HG03097 (cell line): ENCODE data around the gene RRP9.
"Not testable (repeated sequence)": the region's sequence is repeated elsewhere in the genome, so short reads cannot be mapped to it uniquely, and the experiment has no call there.

Experiments used
- ATAC-seq: cut with Tn5 transposase; IDR thresholded peaks from one replicate; pipeline ENCODE4 v1.9.1; 2021; ENCODE audit not compliant: unreplicated experiment, low FRiP score

Gene RRP9

GRCh38 chr3:51940648-51941462 lies 849 bp downstream of the RRP9 start:
- ATAC-seq: no peak

- ATAC-seq: no peak
Measured at GRCh38 chr3:51938780-51939425, 2.8 kb downstream of the RRP9 start.

DNA sequence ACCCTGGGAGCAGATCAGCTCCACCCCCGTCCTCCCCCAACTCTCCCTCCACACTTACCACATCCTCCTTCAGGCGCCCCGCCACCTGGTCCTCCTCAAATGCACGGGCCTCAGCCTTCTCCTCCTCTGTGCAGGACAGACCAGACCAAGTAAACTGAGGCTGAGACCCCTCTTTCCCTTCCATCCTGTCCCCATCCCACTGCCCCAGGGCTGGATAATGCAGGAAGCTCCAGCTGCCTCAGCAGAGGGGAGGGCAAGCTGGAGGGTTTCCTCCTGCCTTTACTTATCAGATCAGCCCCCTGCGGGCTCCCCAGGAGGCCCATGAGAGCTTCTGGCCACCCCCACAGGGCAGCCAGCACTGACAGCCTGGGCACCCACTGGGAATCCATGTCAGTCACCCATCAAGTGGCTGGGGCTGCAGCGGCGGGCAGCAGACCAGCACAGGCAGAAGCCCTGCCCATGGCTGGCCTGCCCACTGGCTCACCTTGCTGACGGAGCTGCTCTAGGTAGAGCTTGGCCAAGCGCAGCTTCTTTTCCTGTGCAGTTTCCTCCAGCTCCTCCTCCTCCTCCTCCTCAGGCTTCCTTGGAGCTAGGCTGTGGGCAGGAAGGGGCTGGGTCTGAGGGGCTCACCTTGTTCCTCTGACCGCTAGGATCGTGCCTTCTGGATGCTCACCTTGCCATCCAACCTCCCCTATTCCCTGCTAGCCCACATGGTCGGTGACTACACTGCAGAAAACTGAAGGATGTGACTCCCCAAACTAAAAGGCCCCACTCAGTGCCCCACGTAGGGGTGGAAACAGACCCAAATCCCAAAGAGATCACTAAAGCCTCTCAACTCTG lies 3.9 kb downstream of the RRP9 start:
- no peak for ATAC-seq

DNA sequence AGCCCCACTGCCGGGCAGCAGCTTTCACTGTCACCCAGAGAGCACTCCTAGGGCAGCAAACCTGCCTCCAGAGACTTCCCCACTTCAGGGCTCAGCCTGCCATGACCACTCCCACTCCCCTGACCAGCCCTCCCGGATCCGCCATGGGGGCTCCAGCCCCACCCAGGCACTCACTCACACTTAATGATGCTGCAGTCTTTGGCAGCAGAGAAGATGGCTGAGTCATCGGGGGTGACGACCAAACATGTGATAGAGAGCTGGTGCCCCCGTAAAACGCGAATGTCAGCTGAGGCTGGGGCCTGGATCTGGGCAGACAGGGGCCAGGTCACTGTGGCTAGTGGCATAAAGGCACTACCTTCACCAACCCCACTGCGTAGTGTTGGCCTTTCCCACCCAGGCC lies 4.7 kb downstream of the RRP9 start:
- ATAC-seq: no peak

DNA sequence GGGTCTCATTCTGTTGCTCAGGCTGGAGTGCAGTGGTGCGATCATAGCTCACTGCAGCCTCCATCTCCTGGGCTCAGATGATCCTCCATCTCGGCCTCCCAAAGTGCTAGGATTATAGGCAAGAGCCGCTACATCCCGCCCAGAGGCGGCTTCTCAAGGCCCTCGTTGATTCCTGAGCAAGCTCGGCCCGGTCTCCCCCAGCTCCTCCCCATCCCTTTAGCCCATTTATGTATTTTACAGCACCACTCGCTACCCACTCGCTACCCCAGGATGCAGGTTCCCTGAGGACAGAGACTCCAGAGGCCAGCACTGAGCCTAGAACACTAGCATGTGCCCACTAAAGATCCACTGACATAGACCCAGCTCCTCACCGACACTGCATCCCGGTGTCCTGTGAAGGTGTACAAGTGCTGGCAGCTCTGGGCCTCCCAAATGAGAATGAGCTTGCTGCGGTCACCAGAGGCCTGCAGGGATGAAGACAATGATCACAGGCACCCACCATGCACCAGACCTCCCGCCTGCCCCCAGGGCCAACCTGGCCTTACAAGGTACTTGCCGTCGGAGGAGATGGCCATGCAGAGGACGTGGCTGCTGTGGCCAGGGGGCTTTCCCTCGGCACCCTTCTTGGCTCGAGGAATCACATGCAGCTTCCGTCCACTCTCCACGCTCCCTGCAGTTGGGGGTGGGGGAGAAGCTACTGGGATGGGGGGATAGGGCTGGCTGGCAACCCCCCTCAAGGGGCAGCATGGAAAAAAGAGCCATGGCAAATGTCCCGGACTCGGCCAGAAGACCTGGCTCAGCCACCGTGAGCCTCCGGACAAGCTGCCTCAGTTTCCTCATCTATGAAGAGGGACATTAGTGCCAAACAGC lies 5.6 kb downstream of the RRP9 start:
- ATAC-seq: no peak

GRCh38 chr3:51934991-51935885 lies 6.5 kb downstream of the RRP9 start:
- ATAC-seq: no peak

- ATAC-seq: no peak
Measured at GRCh38 chr3:51934139-51934850, 7.4 kb downstream of the RRP9 start.

DNA sequence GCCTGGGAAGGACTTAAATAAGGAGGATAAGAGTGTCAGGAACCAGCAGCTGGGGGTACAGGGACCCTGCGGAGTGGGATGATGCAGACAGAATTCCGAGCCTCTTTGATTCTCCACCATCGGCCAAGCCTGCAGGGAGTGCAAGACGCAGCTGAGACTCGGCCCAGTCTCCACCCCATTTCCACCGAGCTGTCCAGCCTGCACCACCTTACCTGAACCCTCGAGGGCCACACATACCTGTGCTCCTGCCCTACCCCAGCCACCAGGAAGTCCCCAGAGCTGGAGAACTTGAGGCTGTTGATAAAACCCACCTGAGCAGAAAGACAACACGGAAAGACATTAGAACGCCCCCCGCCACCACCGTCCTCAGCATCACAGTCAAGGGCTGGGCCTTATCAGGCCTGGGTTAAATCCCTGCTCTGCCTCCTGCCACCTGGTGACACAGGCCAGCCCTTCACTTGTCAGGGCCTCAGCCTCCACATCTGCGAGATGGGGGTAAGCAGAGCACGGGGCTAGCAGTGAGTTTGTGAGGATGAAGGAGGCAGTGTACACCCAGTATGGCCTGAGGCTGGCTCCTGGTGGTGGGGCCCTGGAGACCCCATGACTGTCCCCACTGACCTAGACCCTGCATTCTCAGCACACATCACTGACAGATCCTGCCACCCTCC lies 8.1 kb downstream of the RRP9 start:
- ATAC-seq: no peak

- no peak for ATAC-seq
Measured at GRCh38 chr3:51932471-51933370, 9.0 kb downstream of the RRP9 start.

GRCh38 chr3:51931756-51932155 lies 9.9 kb downstream of the RRP9 start:
- no peak for ATAC-seq

DNA sequence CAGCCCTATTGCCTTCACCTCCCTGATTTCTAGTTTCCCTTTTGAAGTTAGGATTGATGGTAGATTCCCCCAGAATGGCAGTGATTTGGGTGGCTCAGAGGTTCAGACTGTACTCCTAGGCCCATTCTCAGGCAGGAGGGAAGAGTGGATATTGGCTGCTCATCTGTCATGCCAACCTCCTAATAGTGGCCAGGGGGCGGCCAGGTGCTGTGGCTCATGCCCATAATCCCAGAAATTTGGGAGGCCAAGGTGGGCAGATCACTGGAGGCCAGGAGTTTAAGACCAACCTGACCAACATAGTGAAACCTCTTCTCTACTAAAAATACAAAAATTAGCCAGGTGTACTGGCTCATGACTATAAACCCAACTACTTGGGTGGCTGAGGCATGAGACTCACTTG lies 11.3 kb downstream of the RRP9 start:
- no peak for ATAC-seq

DNA sequence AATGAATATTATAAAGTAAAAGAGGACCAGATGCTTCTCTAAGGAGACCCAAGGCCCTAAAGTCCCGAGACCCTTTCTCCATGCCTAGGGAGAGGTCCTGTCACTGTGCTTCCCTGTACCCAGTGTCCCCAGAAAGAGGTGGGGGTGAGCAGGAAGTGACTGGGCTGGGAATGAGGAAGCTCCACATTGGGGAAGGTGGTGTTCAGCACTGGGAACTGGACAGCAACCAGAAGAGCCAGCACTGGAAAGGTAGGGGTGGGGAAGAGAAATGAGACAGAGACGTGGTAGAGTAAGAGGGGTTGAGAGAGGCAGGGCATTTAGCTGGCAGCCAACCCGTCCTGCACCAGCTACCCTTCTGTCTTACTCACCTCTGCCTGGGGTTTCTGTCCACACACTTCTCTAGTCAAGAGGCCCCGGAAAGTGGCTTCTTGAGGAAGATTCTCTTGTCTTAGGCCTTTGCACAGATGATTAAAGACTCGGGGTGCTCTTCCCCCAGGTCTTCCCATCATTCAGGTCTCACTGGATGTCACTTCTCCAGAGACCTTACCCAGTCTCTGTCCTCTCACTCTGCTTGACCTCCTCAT lies 12.2 kb downstream of the RRP9 start:
- no peak for ATAC-seq

- ATAC-seq: not testable (repeated sequence)
Measured at GRCh38 chr3:51928981-51929380, 12.7 kb downstream of the RRP9 start.

GRCh38 chr3:51928438-51928837 lies 13.3 kb downstream of the RRP9 start:
- no peak for ATAC-seq

GRCh38 chr3:51927061-51927977 lies 14.4 kb downstream of the RRP9 start:
- ATAC-seq: no peak

- ATAC-seq: no peak
Measured at GRCh38 chr3:51921081-51921578, 20.6 kb downstream of the RRP9 start.
